ENCODE data around the gene PRKCE. TPM values are rescaled to one million over a fixed set of nuclear protein-coding genes. Genes with fewer than 3 reads are reported as not detected.

Gene PRKCE
- total and polyA plus RNA-seq, 2 of the 8 experiments (the other 6 are each of a cell fraction or from before 2014, with no cell fraction given) = 0.54 to 2.1 TPM

DNA sequence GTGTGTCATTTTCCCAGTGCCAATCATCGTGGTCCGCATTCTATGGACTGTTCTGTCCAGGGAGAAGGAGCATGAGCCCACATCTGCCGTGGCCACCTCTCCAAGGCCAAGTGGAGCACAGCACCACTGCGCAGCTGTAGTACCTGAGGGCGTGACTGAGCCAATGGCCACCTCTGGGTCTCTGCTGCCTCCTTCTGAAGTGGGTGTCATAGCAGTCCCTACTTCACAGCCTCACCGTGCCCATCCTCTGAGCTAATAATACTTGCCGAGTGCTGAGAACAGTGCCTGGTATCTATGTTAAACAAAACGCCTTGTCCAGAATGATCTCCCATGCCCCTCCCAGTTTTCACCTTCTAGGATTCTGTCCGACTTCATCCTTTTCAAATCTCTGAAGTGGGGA is 256.1 kb downstream of the PRKCE start (continued):
- no peak for TF ChIP-seq ASH2L (IDR thresholded peaks at IDR 0.05; ENCODE audit: low read length)
- TF ChIP-seq NRF1 (IDR thresholded peaks at IDR 0.05; ENCODE audit: low read depth, low read length) = no peak
- TF ChIP-seq, protein P1, sequence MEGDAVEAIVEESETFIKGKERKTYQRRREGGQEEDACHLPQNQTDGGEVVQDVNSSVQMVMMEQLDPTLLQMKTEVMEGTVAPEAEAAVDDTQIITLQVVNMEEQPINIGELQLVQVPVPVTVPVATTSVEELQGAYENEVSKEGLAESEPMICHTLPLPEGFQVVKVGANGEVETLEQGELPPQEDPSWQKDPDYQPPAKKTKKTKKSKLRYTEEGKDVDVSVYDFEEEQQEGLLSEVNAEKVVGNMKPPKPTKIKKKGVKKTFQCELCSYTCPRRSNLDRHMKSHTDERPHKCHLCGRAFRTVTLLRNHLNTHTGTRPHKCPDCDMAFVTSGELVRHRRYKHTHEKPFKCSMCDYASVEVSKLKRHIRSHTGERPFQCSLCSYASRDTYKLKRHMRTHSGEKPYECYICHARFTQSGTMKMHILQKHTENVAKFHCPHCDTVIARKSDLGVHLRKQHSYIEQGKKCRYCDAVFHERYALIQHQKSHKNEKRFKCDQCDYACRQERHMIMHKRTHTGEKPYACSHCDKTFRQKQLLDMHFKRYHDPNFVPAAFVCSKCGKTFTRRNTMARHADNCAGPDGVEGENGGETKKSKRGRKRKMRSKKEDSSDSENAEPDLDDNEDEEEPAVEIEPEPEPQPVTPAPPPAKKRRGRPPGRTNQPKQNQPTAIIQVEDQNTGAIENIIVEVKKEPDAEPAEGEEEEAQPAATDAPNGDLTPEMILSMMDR (IDR thresholded peaks at IDR 0.05; ENCODE audit: control extremely low read depth in 1 of 3, insufficient read depth in 1 of 3, low read depth in 1 of 3, low read length in 3 of 3) = peak in 1 of 3 experiments; percentile 5; a peak in 1 of 4 replicates
- TF ChIP-seq BRCA1 (IDR thresholded peaks at IDR 0.05; ENCODE audit: low read depth, low read length) = no peak
